Adipose tissue (tissue), 3 donors: ENCODE results near the gene UBE2G1. TPM values are rescaled to one million over a fixed set of nuclear protein-coding genes. Genes with fewer than 3 reads are reported as not detected.
"Not testable (repeated sequence)": the region's sequence is repeated elsewhere in the genome, so short reads cannot be mapped to it uniquely, and the experiment has no call there.

Experiments
- H3K27ac ChIP-seq: one replicate; pipeline ENCODE4 v1.5.1; 2013; ENCODE audit warnings: low read depth, low read length
- WGBS, 3 donors: extraction: QIAGEN DNeasy Blood & Tissue Kit; methylation state at CpG; one replicate each; pipeline ENCODE4 v1.1.7; 2013; 5-methylcytosine and 5-hydroxymethylcytosine counted together
- polyA plus RNA-seq, 3 donors: library from polyadenylated mRNA; stranded (reverse); fragments of 200-250 nt; gene quantifications; one replicate each; pipeline ENCODE4 v1.2.3, GENCODE V29; 2013
- donor health status: healthy with polysubstance abuse.
- donor health status: Bipolar disorder and iron deficiency.
- donor health status: healthy.

UBE2G1 gene
- polyA plus RNA-seq, 3 donors, result 12.9 to 28.1 (median 13.3) TPM

- no peak overlapping the region for H3K27ac ChIP-seq
- 92 to 96% (median 95%) methylated on average over 4 of the region's 4 CpGs for WGBS, 3 donors
These were observed 96.6 kb downstream of the UBE2G1 start for GRCh38 chr17:4269915-4270314.

- 93 to 95% (median 94%) methylated on average over 8 of the region's 8 CpGs for WGBS, 3 donors
- no peak overlapping the region for H3K27ac ChIP-seq
These were observed 99.1 kb downstream of the UBE2G1 start for GRCh38 chr17:4267402-4267801.

GRCh38 chr17:4266550-4266949, 99.9 kb downstream of the UBE2G1 start:
- WGBS, 3 donors, result 73 to 87% (median 79%) methylated on average over 7 of the region's 7 CpGs
- H3K27ac ChIP-seq, result no peak overlapping the region

GRCh38 chr17:4263282-4264215, 102.9 kb downstream of the UBE2G1 start, which contains the start of gene ANKFY1:
Gene ANKFY1, minus strand, starts transcription at chr17:4263979. Its CDS starts 38 bp downstream, at chr17:4263941.
- no peak within 1 kb of the TSS for H3K27ac ChIP-seq
- WGBS, 3 donors, result 0 to 1% (median 0%) methylated on average over 73 to 85 of the region's 85 CpGs

GRCh38 chr17:4262703-4263102, 103.8 kb downstream of the UBE2G1 start:
- H3K27ac ChIP-seq, result no peak overlapping the region
- 29 to 59% (median 49%) methylated on average over 8 of the region's 8 CpGs for WGBS, 3 donors

GRCh38 chr17:4261452-4261851, 105.0 kb downstream of the UBE2G1 start:
- H3K27ac ChIP-seq, result no peak overlapping the region
- WGBS, 3 donors, result 89 to 93% (median 92%) methylated on average over 8 of the region's 8 CpGs

- 97 to 100% (median 100%) methylated on average over 3 of the region's 3 CpGs for WGBS, 3 donors
- no peak overlapping the region for H3K27ac ChIP-seq
These were observed 107.6 kb downstream of the UBE2G1 start for GRCh38 chr17:4258867-4259266.

- WGBS, 3 donors, result 74 to 94% (median 77%) methylated on average over 2 of the region's 2 CpGs
These were observed 109.5 kb downstream of the UBE2G1 start for GRCh38 chr17:4256952-4257351.

GRCh38 chr17:4255271-4255670, 111.2 kb downstream of the UBE2G1 start:
- H3K27ac ChIP-seq, result not testable (repeated sequence)
- WGBS, 3 donors, result 82 to 90% (median 83%) methylated on average over 6 of the region's 6 CpGs

More at GRCh38 chr17:4256952-4257351, 109.5 kb downstream of the UBE2G1 start:
- no peak overlapping the region for H3K27ac ChIP-seq

- H3K27ac ChIP-seq, result no peak overlapping the region
- 81 to 92% (median 81%) methylated on average over 2 of the region's 2 CpGs for WGBS, 3 donors
These were observed 115.6 kb downstream of the UBE2G1 start for GRCh38 chr17:4250887-4251286.

- 42 to 55% (median 46%) methylated on average over 4 of the region's 4 CpGs for WGBS, 3 donors
- H3K27ac ChIP-seq, result no peak overlapping the region
These were observed 116.9 kb downstream of the UBE2G1 start for GRCh38 chr17:4249452-4250029.

GRCh38 chr17:4248504-4249277, 117.8 kb downstream of the UBE2G1 start:
- 83 to 93% (median 92%) methylated on average over 7 of the region's 7 CpGs for WGBS, 3 donors

GRCh38 chr17:4247971-4248388, 118.5 kb downstream of the UBE2G1 start:
- WGBS, 3 donors, result 54 to 92% (median 91%) methylated on average over 11 of the region's 11 CpGs

More at GRCh38 chr17:4248504-4249277, 117.8 kb downstream of the UBE2G1 start:
- H3K27ac ChIP-seq, result no peak overlapping the region

GRCh38 chr17:4247361-4247970, 119.0 kb downstream of the UBE2G1 start:
- WGBS, 3 donors, result 49 to 78% (median 63%) methylated on average over 5 of the region's 5 CpGs
- H3K27ac ChIP-seq, result no peak overlapping the region

More at GRCh38 chr17:4247971-4248388, 118.5 kb downstream of the UBE2G1 start:
- H3K27ac ChIP-seq, result no peak overlapping the region

- 93 to 97% (median 96%) methylated on average over 5 of the region's 5 CpGs for WGBS, 3 donors
- H3K27ac ChIP-seq, result no peak overlapping the region
These were observed 119.8 kb downstream of the UBE2G1 start for GRCh38 chr17:4246674-4247073.

- H3K27ac ChIP-seq, result no peak overlapping the region
- WGBS, 3 donors, result 84 to 96% (median 94%) methylated on average over 11 of the region's 11 CpGs
These were observed 124.9 kb downstream of the UBE2G1 start for GRCh38 chr17:4241535-4241934.

- no peak overlapping the region for H3K27ac ChIP-seq
These were observed 130.0 kb downstream of the UBE2G1 start for GRCh38 chr17:4236456-4236855.

More at GRCh38 chr17:4236456-4236855, 130.0 kb downstream of the UBE2G1 start:
- 49 to 51% (median 51%) methylated on average over 3 of the region's 3 CpGs for WGBS, 3 donors
